ENCODE data around the gene MC1R.
A peak's percentile ranks its signal among the peaks of the same experiment; 100 is the strongest.

MC1R gene

GRCh38 chr16:89936034-89936433 lies 17.4 kb downstream of the MC1R start:
- no peak for DNase-seq

GRCh38 chr16:89936508-89936907 lies 17.8 kb downstream of the MC1R start:
- DNase-seq, result no peak

- no peak for DNase-seq
These were observed 18.3 kb downstream of the MC1R start for GRCh38 chr16:89936981-89937380.

- peak; percentile 51 for DNase-seq
These were observed 19.7 kb downstream of the MC1R start for GRCh38 chr16:89938175-89938885.

GRCh38 chr16:89944773-89945172 lies 26.1 kb downstream of the MC1R start:
- DNase-seq, result peak; percentile 85

- no peak for DNase-seq
These were observed 27.0 kb downstream of the MC1R start for GRCh38 chr16:89945654-89946053.

GRCh38 chr16:89946515-89946914 lies 27.9 kb downstream of the MC1R start:
- DNase-seq, result no peak

GRCh38 chr16:89949121-89949742 lies 30.6 kb downstream of the MC1R start:
- DNase-seq, result peak; percentile 9

- no peak for DNase-seq
These were observed 31.1 kb downstream of the MC1R start for GRCh38 chr16:89949756-89950155.

- DNase-seq, result no peak
These were observed 32.8 kb downstream of the MC1R start for GRCh38 chr16:89951509-89951908.

- no peak for DNase-seq
These were observed 33.4 kb downstream of the MC1R start for GRCh38 chr16:89952049-89952448.

- no peak for DNase-seq
These were observed 33.9 kb downstream of the MC1R start for GRCh38 chr16:89952551-89952950.

- DNase-seq, result peak; percentile 29
These were observed 35.2 kb downstream of the MC1R start for GRCh38 chr16:89953671-89954406.

GRCh38 chr16:89954462-89954861 lies 35.8 kb downstream of the MC1R start:
- no peak for DNase-seq

GRCh38 chr16:89955001-89955685 lies 36.5 kb downstream of the MC1R start:
- DNase-seq, result no peak

GRCh38 chr16:89956505-89957215 lies 38.0 kb downstream of the MC1R start:
- DNase-seq, result no peak

GRCh38 chr16:89957216-89957785 lies 38.6 kb downstream of the MC1R start:
- DNase-seq, result no peak

GRCh38 chr16:89958068-89958467 lies 39.4 kb downstream of the MC1R start:
- DNase-seq, result no peak

GRCh38 chr16:89958596-89958995 lies 39.9 kb downstream of the MC1R start:
- DNase-seq, result no peak

GRCh38 chr16:89960966-89961365 lies 42.3 kb downstream of the MC1R start:
- no peak for DNase-seq

GRCh38 chr16:89961920-89962319 lies 43.3 kb downstream of the MC1R start:
- no peak for DNase-seq

- DNase-seq, result no peak
These were observed 44.3 kb downstream of the MC1R start for GRCh38 chr16:89962754-89963498.

Data from RPMI8226 (cell line).